Islet of Langerhans (tissue), 1 donor: ENCODE data around the gene DIAPH3.

Experiments
- FAIRE-seq: peaks from one replicate; lab custom pipeline; 2011; peaks lifted over from hg19 to GRCh38; lab: Jason Lieb, UNC

Gene DIAPH3

GRCh38 chr13:60019119-60019993, 144.4 kb downstream of the DIAPH3 start:
- FAIRE-seq = no peak

- FAIRE-seq = no peak
Measured at GRCh38 chr13:60018536-60018935, 145.2 kb downstream of the DIAPH3 start.

DNA sequence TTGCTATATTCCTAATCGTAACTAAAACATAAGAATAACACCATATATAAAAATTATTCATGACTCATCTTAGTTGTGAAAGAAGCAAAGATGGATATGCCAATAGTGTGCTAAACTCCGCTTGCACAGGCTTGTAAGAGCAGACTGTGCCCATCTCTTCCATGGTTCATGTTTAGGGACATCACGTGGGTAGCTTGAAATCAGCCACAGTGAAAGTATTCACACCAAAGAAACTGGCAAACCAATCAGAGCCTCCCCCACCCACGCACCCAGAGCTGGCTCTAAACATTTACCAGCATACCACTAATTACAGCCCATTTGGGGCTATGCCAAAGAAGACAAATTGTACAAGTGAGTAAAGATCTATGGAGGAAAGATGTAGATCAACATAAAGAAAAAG, 147.5 kb downstream of the DIAPH3 start:
- FAIRE-seq = no peak

DNA sequence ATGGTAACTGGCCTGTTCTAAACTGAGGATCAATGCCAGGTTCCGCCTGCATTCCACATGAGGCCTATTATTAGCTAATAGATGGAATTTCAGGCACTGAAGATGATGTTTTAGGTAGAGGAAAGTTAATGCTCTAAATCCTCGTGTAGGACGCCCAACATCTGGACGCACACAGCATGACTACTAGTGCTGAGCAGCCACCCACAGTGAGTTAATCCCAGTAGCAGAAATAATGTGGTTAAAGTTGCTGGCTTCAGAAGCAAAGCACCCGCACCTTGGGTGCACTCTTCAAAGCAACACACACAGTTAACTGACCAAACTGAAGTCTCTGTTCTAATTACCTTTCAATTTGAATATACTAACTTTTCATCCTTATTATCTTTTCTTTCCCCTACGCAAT, 150.6 kb downstream of the DIAPH3 start:
- FAIRE-seq = no peak

DNA sequence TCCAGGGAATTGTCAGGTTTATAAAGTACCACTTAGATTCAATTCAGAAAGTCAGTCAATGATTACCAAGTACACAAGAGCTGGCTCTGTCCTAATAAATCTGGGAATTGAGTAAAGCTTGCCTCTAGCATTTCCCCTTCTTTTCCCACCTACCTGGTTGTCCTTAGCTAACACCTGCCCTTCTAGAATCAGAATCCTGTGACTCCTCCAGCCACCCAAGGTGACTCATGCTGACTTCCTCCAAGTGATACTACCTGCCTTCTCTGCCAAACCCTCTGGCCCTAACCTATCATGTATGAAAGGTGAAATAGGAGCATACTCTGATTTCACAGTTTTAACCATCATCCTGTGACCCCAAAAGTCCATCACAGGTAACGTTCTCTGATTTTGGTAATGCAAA, 151.2 kb downstream of the DIAPH3 start:
- FAIRE-seq = no peak

- no peak for FAIRE-seq
Measured at GRCh38 chr13:60009300-60010253, 154.2 kb downstream of the DIAPH3 start.

- no peak for FAIRE-seq
Measured at GRCh38 chr13:60001889-60002288, 161.8 kb downstream of the DIAPH3 start.

DNA sequence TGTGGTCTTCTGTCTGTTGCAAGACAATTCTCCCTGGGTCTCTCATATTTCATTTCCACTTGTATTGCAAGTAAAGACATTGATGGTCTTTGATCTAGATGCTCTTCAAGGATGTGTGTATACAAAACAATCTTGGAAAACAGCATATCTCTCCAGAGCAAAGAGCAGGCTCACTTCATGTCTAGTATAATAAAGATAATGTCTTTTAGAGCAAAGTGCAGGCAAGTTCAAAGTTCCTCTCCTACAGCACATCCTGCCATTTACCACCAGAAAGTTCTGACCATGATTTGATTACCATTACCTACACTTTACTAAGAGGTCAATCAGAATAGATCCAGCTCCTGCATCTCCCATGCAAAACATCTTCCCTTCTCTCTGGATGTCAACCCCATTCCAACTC, 162.8 kb downstream of the DIAPH3 start:
- FAIRE-seq = no peak

DNA sequence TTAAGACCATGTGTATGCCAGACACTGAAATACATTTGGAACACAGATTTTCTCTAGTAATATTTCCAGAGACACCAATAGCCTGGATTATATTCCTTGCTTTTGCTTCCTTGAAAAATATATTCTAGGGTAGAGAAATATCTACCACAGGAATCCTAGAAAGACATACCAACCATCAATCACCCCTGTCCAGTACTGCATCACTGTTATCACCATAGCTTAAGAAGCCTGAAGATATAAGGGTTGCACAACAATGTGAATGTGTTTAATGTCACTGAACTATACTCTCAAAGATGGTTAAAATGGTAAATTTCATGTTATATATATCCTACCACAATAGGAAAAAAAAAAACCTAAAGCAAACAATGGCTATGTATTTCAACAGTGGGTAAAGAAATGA, 163.6 kb downstream of the DIAPH3 start:
- no peak for FAIRE-seq

DNA sequence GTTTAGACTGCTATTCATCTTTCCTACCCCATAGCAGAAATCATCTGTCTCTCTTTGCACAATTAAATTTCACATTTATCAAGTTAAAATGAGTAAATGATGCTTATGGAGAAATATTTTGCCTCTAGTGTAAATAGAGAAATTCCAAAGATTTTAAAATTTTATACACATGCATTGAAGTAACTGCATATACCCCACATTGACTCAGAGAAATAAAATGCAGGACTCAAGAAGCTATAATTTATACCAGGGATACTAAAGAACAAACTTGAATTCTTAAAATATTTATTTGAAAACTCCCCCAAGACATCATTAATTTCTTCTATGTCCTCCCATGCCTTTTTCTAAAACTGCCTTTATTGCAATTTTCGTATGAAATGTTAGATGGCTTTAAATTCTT, 165.8 kb downstream of the DIAPH3 start:
- FAIRE-seq = no peak

- no peak for FAIRE-seq
Measured at GRCh38 chr13:59996461-59996980, 167.2 kb downstream of the DIAPH3 start.

- no peak for FAIRE-seq
Measured at GRCh38 chr13:59991395-59991794, 172.3 kb downstream of the DIAPH3 start.

- no peak for FAIRE-seq
Measured at GRCh38 chr13:59982631-59983382, 180.9 kb downstream of the DIAPH3 start.

DNA sequence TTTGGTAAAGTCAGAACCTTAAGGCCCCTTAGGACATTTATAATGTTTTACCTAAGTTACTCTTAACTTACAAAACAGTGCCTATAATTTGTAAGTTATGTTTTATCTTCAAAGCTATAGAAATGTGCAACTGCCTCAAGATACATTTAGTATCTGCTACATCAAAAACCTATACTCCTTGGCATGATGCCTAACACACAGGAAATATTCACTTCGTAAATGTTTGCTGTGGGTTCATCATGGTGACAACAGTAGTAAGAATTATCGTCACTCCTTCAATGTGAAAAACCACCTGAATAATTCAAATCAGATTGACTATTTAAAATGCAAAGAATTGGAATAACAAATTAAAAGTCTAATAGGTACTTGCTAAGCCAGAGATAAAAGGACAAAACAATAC, 184.1 kb downstream of the DIAPH3 start:
- FAIRE-seq = no peak

GRCh38 chr13:59978862-59979261, 184.9 kb downstream of the DIAPH3 start:
- no peak for FAIRE-seq

- FAIRE-seq = no peak
Measured at GRCh38 chr13:59976856-59977255, 186.9 kb downstream of the DIAPH3 start.

GRCh38 chr13:59975807-59976435, 187.8 kb downstream of the DIAPH3 start:
- no peak for FAIRE-seq

GRCh38 chr13:59970847-59971246, 192.9 kb downstream of the DIAPH3 start:
- FAIRE-seq = no peak

GRCh38 chr13:59963827-59964226, 199.9 kb downstream of the DIAPH3 start:
- no peak for FAIRE-seq

DNA sequence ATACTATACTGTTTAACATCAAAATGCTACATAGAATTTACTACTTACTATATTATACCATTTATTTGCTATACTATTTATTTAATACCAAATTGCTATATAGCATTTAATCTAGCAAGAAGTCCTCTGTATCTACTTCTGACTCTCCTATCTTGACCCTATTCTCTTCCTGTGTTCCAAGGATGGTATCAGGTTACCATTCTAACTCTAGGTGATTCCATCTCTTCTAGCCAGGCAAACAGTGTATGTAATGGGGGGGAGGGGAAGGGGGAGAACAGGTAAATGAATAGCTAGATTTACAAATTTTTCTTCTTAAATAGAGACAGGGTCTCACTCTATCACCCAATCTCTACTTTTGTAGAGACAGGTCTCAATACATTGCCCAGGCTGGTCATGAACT, 200.3 kb downstream of the DIAPH3 start:
- no peak for FAIRE-seq

DNA sequence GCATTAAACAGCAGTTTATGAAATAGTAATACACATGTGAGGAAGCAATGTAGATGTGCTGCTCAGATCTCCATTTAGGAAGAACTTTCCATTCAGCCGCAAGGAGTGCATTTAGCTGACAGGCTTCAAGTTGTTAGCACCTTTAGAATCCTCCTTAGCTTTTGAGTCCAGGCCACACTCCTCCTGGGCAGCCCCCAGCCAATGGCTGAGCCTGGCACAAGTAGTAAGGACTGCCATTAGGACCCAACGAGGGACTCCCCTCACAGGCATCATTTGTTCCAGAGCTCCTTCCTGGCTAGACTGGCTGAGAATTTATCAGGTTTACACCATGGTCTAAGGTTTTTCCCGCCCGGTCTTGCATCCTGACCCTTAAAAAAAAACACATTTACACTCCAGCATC, 201.4 kb downstream of the DIAPH3 start:
- FAIRE-seq = no peak

DNA sequence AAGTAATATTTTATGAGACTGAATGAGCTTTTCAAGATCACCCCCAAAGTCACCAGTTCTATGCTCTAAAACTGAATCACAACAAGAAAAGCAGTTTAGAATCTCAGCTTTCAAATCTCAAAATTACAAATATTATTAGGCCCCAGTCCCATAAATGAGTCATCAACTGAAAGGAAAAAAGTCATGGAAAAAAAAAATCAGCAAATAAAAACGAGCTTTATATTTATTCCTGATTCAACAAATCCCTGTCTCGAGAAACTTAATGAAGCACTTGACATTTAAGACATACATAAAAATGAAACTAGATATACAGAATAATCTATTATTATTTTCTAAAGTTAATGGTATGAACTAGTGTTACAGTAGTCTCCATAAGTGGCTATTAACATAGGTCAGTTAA, 203.0 kb downstream of the DIAPH3 start:
- FAIRE-seq = no peak
